ENCODE data around the gene EMX2. TPM values are rescaled to one million over a fixed set of nuclear protein-coding genes. Genes with fewer than 3 reads are reported as not detected.

Gene EMX2
- total and polyA plus RNA-seq, 2 of the 13 experiments (the other 11 are each of a cell fraction or from before 2014, with no cell fraction given) = not detected

GRCh38 chr10:117594722-117595121, 52.2 kb downstream of the EMX2 start:
- H3K27me3 ChIP-seq (ENCODE audit: control insufficient read depth in 1 of 2, insufficient read depth in 2 of 2, low read length in 2 of 2) = peaks cover 5 to 16% of the 10 kb centered on the region in 2 experiments; a peak in 3 of 5 replicates
- ATAC-seq = no peak
- no TSS peak for BruUV-seq (replicated peaks)
- H3K9me3 ChIP-seq (ENCODE audit: low read length) = no peaks in the 10 kb centered on the region
- no peaks in the 10 kb centered on the region for H3K4me1 ChIP-seq (ENCODE audit: insufficient read depth, low read length)
- no peaks in the 10 kb centered on the region for H3K79me2 ChIP-seq (ENCODE audit: insufficient read depth, low read length)
- H3K4me3 ChIP-seq (replicated peaks in 1 of 3; ENCODE audit: insufficient read depth in 1 of 3, low read depth in 2 of 3, low read length in 3 of 3) = no peak overlapping the region
- no peaks in the 10 kb centered on the region for H4K20me1 ChIP-seq (ENCODE audit: insufficient read depth, low read length)
- in situ Hi-C loops (cut with HindIII; ENCODE audit: extremely low pct_ligation_motif_present, low pct_unique_long_range_greater_than_20kb) = no loop called here
- CTCF ChIA-PET (ENCODE audit: low intra/inter-chr PET ratio, low total read pairs) = no interaction called here
- no peak overlapping the region for H3K4me2 ChIP-seq (ENCODE audit: low read depth, low read length)
- no peak for DNase-seq (ENCODE audit: low spot score)
- no peak overlapping the region for H3K9ac ChIP-seq (ENCODE audit: insufficient read depth, low read depth, low read length)
- no peak for FAIRE-seq
- H2AFZ ChIP-seq (ENCODE audit: low read length) = no peak overlapping the region
- POLR2A ChIA-PET = no interaction called here
- intact Hi-C loops (cut with micrococcal nuclease; ENCODE audit: unreplicated experiment) = no loop called here
- no peaks in the 10 kb centered on the region for H3K36me3 ChIP-seq (replicated peaks in 1 of 2; ENCODE audit: control insufficient read depth in 1 of 2, insufficient read depth in 2 of 2, low read length in 2 of 2)
- no peak overlapping the region for H3K27ac ChIP-seq (ENCODE audit: extremely low read length, insufficient read depth, low read length)
- 7% methylated on average over 5 of the region's 5 CpGs for WGBS (ENCODE audit: low lambda C conversion rate)
- no peak for TF ChIP-seq ZNF784 (CRISPR knock-in tag; IDR thresholded peaks at IDR 0.05; ENCODE audit: borderline replicate concordance)

GRCh38 chr10:117596706-117597105, 54.2 kb downstream of the EMX2 start:
- in situ Hi-C loops (cut with HindIII; ENCODE audit: extremely low pct_ligation_motif_present, low pct_unique_long_range_greater_than_20kb) (no loop called here), intact Hi-C loops (cut with micrococcal nuclease; ENCODE audit: unreplicated experiment) (no loop called here)
- H3K4me1 ChIP-seq (ENCODE audit: insufficient read depth, low read length) = no peaks in the 10 kb centered on the region
- no peak overlapping the region for H3K4me3 ChIP-seq (replicated peaks in 1 of 3; ENCODE audit: insufficient read depth in 1 of 3, low read depth in 2 of 3, low read length in 3 of 3)
- no peaks in the 10 kb centered on the region for H4K20me1 ChIP-seq (ENCODE audit: insufficient read depth, low read length)
- ChIA-PET POLR2A (no interaction called here), CTCF (ENCODE audit: low intra/inter-chr PET ratio, low total read pairs) (no interaction called here)
- DNase-seq (ENCODE audit: low spot score) (no peak), ATAC-seq (no peak), FAIRE-seq (no peak)
- H3K79me2 ChIP-seq (ENCODE audit: insufficient read depth, low read length) = no peaks in the 10 kb centered on the region
- peaks cover 3 to 12% of the 10 kb centered on the region in 2 experiments; a peak in 3 of 5 replicates for H3K27me3 ChIP-seq (ENCODE audit: control insufficient read depth in 1 of 2, insufficient read depth in 2 of 2, low read length in 2 of 2)
- TF ChIP-seq ZNF737 (CRISPR knock-in tag; IDR thresholded peaks at IDR 0.05; ENCODE audit: borderline replicate concordance) = no peak
- no peak for TF ChIP-seq ZNF513 (CRISPR knock-in tag; conservative IDR thresholded peaks at IDR 0.05)
- no peak for TF ChIP-seq MNT (IDR thresholded peaks at IDR 0.05)
- TF ChIP-seq ERF (CRISPR knock-in tag; IDR thresholded peaks at IDR 0.05) = no peak
- TF ChIP-seq HOXA3 (CRISPR knock-in tag; IDR thresholded peaks at IDR 0.05) = no peak
- no TSS peak for BruUV-seq (replicated peaks)
- H3K9ac ChIP-seq (ENCODE audit: insufficient read depth, low read depth, low read length) = no peak overlapping the region
- no peaks in the 10 kb centered on the region for H3K9me3 ChIP-seq (ENCODE audit: low read length)
- H3K4me2 ChIP-seq (ENCODE audit: low read depth, low read length) = no peak overlapping the region
- H2AFZ ChIP-seq (ENCODE audit: low read length) = no peak overlapping the region
- H3K27ac ChIP-seq (ENCODE audit: extremely low read length, insufficient read depth, low read length) = no peak overlapping the region
- no peaks in the 10 kb centered on the region for H3K36me3 ChIP-seq (replicated peaks in 1 of 2; ENCODE audit: control insufficient read depth in 1 of 2, insufficient read depth in 2 of 2, low read length in 2 of 2)
- WGBS (ENCODE audit: low lambda C conversion rate) = 0% methylated on average over 5 of the region's 6 CpGs
